Left ventricle myocardium superior (tissue), 1 donor: Measurements from ENCODE around the gene CLTCL1. TPM values are rescaled to one million over a fixed set of nuclear protein-coding genes. Genes with fewer than 3 reads are reported as not detected.
A peak's percentile ranks its signal among the peaks of the same experiment; 100 is the strongest.

Source experiments
- ATAC-seq: fragments of 200-7000 bp; cut with Tn5 transposase; one replicate; pipeline ENCODE4 v1.9.1; 2020; ENCODE audit warnings: mild to moderate bottlenecking, moderate library complexity
- DNase-seq: peaks from one replicate; pipeline ENCODE4 v3.0.0-alpha.2; 2020
- intact Hi-C: fragments of 100-400 bp; cut with micrococcal nuclease; formaldehyde crosslinking; loops from one replicate; pipeline ENCODE4 v1.11.0; 2022
- total RNA-seq: library from RNA; stranded (reverse); fragmentation: NEBNext Ultra II Directional; extraction: Animal tissue kit (Norgen Biotek cat#: 25700); gene quantifications from one replicate; pipeline ENCODE4 v1.2.1, GENCODE V29; 2021
- donor health status: DM: no; HTN: yes; CAD: no; lungs with severe emphysema.

Gene CLTCL1
- total RNA-seq, 1 donor from 2014 or later, result 9.6 TPM

- no peak for DNase-seq
- no peak for ATAC-seq
- intact Hi-C loops, result no loop called here
Observed at GRCh38 chr22:19224985-19225384, 66.5 kb downstream of the CLTCL1 start.

DNA sequence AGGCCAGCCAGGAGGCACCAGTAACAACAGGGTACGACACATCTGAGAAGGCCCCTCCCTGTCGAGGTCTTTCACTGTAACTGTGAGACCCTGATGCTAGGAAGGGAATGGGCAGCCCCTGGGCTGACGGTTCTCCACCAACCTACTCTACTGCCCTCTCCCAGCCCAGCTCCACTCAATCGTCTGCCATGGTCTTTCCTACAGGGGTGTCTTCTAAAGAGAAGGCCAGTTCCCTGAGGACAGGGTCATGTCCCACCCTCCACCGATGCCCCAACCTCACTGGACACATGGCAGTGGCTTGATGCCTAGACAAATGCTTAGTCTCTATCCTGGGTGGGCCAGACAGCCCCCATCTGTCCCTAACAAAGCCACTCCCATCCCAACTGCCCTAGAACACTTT lies 67.0 kb downstream of the CLTCL1 start:
- no peak for ATAC-seq
- intact Hi-C loops, result no loop called here
- DNase-seq, result no peak

DNA sequence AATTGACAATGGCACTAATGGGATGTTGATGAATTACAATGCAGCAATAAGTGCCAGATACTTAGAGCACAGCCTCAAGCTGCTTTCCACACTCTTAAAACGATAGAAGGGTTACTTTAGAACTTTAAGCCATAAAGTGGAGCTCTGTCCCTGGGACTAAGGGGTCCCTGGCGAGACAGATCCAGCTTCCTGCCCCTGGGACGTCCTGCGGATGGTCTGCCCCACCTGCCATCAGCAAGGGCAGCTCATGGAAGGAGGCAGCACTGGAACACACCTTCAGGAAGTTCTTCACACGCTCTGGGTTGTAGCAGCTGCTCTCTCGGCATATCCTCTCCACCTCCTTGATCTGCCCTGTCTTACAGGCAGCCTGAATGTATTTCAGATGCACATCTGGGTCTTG lies 67.9 kb downstream of the CLTCL1 start:
- intact Hi-C loops, result no loop called here
- no peak for ATAC-seq

GRCh38 chr22:19223110-19223509 lies 68.4 kb downstream of the CLTCL1 start:
- ATAC-seq, result no peak
- intact Hi-C loops, result no loop called here
- no peak for DNase-seq

More for the DNA sequence above, 67.9 kb downstream of the CLTCL1 start:
- no peak for DNase-seq

DNA sequence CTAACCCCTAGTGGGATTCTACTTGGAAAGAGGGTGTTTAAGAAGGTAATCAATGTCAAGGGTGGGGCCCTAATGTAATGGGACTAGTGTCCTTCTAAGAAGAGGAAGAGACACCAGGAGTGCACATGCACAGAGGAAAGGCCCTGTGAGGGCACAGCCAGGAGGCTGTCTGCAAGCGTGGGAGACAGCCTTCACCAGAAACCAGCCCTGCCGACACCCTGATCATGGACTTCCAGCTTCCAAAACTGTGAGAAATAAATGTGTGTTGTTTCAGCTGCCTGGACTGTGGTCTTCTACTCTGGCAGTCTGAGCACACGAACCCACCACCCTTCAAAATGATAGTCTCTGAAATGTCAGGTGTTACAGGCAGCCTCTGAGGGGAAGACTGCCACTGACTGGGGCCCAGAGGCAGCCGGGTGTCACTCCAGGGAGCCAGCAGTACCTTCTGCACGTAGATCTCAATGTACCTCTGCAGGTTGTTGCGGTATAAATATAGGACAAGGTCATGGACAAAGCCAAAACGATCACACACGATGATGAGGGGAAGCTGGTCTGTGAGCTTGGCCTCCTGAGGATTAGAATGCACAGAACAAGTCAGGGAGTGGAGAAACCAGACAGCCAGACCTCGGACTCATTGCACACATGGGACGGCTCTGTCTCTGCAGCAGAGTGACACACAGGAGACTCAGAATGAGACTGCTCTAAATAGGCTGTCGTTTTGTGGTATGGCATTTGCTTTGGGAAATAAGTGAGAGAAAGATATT lies 69.1 kb downstream of the CLTCL1 start:
- no peak for DNase-seq
- no peak for ATAC-seq
- intact Hi-C loops, result no loop called here

DNA sequence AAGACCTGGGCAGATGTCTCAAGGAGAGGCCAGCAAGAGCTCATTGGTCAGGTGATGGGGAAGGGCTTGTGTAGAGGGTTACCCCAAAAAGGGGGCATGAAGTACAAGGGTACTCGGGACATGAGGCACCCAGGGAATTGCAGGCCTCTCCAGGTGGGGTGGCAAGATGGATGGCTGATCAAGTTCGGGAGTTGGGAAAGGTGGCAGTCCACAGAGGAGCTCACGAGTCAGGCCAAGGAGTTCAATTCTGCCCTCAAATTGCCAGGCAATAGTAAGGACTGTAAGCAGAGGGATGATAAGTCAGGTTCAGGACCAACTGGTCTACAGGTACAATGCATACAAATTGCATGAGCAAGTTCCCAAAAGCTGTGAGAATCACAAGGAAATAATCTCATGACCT lies 70.7 kb downstream of the CLTCL1 start:
- intact Hi-C loops, result no loop called here
- ATAC-seq, result no peak
- DNase-seq, result no peak

- peak; percentile 92 for ATAC-seq
- intact Hi-C loops, result no loop called here
- DNase-seq, result peak; percentile 42
Observed at GRCh38 chr22:19218541-19219233, 72.8 kb downstream of the CLTCL1 start.

GRCh38 chr22:19216579-19216978 lies 74.9 kb downstream of the CLTCL1 start:
- DNase-seq, result no peak
- no peak for ATAC-seq
- intact Hi-C loops, result no loop called here

- intact Hi-C loops, result no loop called here
- no peak for DNase-seq
- no peak for ATAC-seq
Observed at GRCh38 chr22:19215360-19215759, 76.2 kb downstream of the CLTCL1 start.

DNA sequence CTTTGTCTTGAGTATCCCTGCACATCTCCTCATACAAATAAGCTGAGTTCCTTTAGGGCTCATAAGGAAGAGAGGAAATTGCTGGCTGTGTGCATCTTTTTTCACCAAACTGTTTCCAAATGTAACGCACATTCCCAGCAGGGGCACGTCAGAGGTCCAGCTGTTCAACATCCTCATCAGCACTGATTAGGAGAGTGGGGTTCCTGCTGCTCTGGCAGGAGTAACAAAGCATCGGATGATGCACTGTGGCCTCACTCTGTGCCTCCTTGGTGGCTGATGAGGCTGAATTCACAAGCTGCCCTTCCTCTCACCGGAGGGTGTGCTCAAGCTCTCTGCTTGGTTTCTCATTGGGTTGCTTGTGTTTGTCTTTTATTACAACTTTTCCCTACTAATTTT lies 77.4 kb downstream of the CLTCL1 start:
- no peak for ATAC-seq
- DNase-seq, result no peak
- intact Hi-C loops, result no loop called here

DNA sequence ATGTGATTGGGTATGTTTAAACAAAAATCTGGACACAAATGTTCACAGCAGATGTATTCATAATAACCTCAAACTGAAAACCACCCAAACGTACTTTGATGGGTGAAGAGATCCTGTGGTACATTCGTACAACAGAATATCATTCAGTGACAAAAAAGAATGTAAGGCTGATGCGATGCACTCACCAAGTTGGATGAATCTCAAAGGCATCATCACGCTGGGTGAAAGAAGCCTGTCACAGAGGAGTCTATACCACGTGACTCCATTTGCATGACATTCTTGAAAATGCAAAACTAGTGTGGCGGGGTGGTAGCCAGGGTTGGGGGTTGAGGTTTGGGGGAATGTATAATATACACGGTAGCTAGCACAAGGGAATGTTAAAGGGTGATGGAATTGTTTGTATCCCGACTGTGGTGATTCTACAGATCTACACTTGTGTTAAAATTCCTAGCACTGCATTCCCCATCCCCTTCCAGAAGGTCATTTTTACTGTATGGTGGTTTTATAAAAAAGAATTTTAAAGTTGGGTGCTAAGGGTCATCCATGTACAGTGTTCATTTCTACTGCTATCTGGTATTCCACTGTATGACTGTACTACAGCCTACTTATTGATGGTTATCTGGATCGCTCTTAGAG lies 78.0 kb downstream of the CLTCL1 start:
- intact Hi-C loops, result no loop called here
- no peak for DNase-seq
- no peak for ATAC-seq

GRCh38 chr22:19213001-19213400 lies 78.5 kb downstream of the CLTCL1 start:
- DNase-seq (no peak), ATAC-seq (no peak)
- intact Hi-C loops, result no loop called here

- intact Hi-C loops, result no loop called here
- no peak for DNase-seq
- no peak for ATAC-seq
Observed at GRCh38 chr22:19212302-19212870, 79.1 kb downstream of the CLTCL1 start.

- DNase-seq (no peak), ATAC-seq (no peak)
- intact Hi-C loops, result no loop called here
Observed at GRCh38 chr22:19210188-19210587, 81.3 kb downstream of the CLTCL1 start.

DNA sequence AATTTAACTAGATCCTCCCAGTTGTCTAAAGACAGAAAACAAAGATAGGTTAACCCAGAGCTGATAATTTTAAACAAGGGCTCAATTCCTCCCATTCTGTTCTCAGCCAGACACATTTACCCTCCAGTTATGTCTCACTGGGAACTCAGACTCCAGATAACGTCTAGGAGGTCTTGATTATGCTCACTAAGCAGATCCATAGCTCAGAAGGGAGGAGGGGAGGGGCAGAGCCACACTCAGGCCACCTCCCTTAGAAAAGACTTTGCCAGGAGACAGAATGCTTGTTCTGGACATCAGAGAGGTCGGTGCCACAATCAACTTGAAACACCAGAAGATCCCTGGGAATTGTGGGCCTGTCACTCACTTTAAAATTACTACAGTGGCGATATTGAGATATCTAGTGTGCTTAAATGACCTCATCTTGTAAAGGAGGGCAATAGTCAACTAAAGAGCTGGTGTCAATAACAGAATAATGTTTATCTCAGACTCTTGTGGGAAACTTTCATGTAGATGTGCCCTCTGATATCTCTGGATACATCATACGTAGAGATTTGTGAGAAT lies 83.2 kb downstream of the CLTCL1 start:
- ATAC-seq (no peak), DNase-seq (no peak)
- intact Hi-C loops, result no loop called here

DNA sequence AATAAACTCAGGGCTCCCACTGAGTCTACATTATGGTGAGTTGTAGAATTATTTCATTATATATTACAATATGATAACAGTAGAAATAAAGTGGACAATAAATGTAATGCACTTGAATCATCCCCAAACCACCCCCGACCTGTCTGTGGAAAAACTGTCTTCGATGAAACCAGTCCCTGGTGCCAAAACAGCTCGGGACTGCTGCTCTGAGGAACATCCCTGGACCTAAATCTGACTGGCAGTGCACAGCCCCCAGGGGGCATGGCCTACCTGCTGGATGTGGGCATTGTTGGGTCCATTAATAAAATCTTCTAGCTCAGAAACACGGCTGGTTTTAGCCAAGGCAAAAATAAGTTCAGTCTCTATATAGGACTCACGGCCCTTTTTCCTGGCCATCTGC lies 83.6 kb downstream of the CLTCL1 start:
- no peak for ATAC-seq
- intact Hi-C loops, result no loop called here
- no peak for DNase-seq

- intact Hi-C loops, result no loop called here
Observed at GRCh38 chr22:19207401-19207808, 84.1 kb downstream of the CLTCL1 start.

GRCh38 chr22:19206287-19206686 lies 85.2 kb downstream of the CLTCL1 start:
- no peak for DNase-seq
- intact Hi-C loops, result no loop called here
- no peak for ATAC-seq

More at GRCh38 chr22:19207401-19207808, 84.1 kb downstream of the CLTCL1 start:
- DNase-seq, result no peak
- ATAC-seq, result no peak

DNA sequence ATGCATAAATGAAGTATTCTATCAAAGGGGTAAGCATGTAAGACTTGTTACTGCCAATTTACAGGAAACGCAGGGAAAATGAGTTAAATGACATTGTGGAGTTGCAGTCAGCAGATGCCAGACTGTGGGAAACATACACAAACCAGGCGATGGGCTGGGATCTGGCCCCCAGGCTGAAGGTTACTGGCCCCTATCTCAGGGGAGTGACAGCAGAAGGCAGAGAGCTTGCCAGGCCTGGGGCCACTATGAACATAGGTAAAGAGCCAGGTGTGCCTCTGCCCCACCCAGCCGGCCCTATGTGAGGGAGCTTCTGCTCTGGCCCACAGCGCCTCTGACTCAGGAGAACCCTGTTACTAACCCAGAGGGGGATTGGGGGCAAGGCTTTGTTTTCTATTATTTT lies 86.9 kb downstream of the CLTCL1 start:
- DNase-seq, result no peak
- intact Hi-C loops, result no loop called here
- no peak for ATAC-seq

GRCh38 chr22:19203834-19204233 lies 87.7 kb downstream of the CLTCL1 start:
- ATAC-seq (no peak), DNase-seq (no peak)
- intact Hi-C loops, result no loop called here
